OCI-M2 (cell line): ENCODE measurements around the gene PPIH.
"Not testable (repeated sequence)": the region's sequence is repeated elsewhere in the genome, so short reads cannot be mapped to it uniquely, and the experiment has no call there.

Experiments
- DNase-seq: peaks from one replicate; lab custom pipeline; 2025; ENCODE audit not compliant: unreplicated experiment; lab: John Stamatoyannopoulos, UW

Gene PPIH

GRCh38 chr1:42657981-42658876 lies at the start of gene PPIH:
Gene PPIH (plus strand): TSS chr1:42658423. CDS start chr1:42658447, 24 bp downstream.
- DNase-seq: peak; percentile 81

DNA sequence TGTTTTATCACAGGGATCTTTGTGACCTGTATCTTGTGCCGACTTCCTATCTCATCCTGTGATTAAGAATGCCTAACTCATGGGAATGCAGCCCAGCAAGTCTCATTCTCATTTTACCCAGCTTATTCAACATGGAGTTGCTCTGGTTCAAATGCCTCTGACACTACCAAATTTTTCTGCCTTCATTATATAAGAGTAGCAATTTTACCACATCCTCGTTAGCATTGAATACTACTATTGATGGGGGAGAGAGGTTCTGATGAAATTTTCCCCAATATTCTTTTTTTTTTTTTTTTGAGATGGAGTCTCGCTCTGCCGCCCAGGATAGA lies 44.5 kb upstream of the PPIH start:
- no peak for DNase-seq

DNA sequence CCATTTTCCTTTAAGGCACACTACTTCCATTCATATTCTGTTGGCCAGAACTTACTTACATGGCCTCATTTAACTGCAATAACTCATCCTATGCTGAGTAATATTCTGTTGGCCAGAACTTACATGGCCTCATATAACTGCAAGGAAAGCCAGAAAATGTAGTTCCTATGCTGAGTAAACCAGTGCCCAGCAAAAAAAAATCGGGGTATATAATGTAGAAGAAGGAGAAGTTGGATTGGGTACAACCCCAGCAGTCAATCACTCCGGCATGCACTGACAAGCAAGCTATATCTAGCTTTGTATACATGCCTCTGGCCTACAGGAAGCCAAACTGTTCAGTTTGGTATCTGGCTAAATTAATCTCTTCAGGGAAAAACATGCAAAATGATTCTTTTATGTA lies 39.4 kb upstream of the PPIH start:
- DNase-seq: no peak

DNA sequence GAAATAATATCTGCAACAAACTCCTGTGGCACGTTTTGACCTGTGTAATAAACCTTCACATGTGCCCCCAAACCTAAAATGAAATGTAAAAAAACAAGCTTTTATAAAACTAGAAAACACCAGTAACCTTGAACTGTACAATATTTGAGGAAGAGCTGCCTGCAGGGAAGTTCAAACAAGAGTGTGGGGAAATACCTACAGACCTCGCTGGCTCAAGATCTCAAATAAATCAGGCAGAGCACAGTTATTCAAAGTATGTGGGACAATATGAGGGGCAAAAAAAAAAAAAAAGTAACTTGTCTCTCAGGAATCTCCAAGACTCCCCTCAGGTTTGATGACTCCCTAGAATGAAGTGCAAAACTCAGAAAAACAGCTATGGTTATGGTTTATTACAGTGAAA lies 37.9 kb upstream of the PPIH start:
- DNase-seq: no peak

- DNase-seq: not testable (repeated sequence)
Observed at GRCh38 chr1:42621180-42621579, 37.0 kb upstream of the PPIH start.

DNA sequence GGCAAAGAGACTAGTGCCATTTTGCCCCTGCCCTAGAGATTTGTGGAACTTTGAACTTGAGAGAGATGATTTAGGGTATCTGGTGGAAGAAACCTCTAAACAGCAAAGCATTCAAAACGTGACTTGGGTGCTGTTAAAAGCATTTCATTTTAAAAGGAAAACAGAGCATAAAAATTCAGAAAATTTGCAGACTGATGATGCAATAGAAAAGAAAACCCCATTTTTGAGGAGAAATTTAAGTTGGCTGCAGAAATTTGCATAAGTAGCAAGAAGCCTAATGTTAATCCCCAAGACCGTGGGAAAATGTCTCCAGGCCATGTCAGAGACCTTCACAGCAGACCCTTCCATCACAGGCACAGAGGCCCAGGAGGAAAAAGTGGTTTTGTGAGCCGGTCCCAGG lies 31.0 kb upstream of the PPIH start:
- not testable (repeated sequence) for DNase-seq

DNA sequence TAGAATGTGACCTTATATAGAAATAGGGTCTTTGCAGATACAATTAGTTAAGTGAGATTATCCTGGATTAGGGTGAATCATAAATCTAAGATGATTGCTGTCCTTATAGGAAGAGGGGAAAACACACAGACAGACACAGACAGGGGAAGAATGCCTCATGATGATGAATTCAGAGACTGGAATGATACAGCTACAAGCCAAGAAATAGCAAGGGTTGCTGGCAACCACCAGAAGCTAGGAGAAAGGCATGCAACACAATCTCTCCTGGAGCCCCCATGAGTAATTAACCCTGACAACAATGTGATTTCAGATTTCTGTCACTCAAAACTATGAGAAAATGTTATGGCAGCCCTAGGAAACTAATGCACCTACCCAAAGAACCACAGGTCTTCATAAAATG lies 19.1 kb upstream of the PPIH start:
- no peak for DNase-seq

GRCh38 chr1:42646056-42646455 lies 12.2 kb upstream of the PPIH start:
- no peak for DNase-seq

- DNase-seq: no peak
Observed at GRCh38 chr1:42657201-42657600, 1.0 kb upstream of the PPIH start.

DNA sequence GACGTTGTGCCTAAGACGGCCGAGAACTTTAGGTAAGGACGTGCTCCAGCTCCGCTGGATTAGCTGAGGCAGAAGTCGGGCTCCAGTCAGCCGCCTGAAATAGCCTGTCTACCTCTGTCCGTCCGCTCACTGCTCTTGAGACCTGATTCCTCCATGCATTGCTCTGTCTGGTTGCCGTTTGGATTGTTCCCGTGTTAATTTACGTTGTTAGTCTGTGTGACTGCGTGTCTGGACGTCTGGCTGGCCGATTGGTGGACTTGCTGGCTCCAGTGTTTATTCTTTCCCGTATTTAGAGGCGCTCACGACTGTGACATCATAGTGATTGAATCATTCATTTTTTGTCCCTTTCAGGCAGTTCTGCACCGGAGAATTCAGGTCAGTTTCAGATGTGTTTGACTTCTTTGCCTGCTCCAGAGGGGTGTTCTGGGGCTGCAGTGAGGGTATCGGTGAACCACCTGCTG lies 684 bp downstream of the PPIH start:
- no peak for DNase-seq

GRCh38 chr1:42660907-42661500 lies 2.8 kb downstream of the PPIH start:
- DNase-seq: no peak

DNA sequence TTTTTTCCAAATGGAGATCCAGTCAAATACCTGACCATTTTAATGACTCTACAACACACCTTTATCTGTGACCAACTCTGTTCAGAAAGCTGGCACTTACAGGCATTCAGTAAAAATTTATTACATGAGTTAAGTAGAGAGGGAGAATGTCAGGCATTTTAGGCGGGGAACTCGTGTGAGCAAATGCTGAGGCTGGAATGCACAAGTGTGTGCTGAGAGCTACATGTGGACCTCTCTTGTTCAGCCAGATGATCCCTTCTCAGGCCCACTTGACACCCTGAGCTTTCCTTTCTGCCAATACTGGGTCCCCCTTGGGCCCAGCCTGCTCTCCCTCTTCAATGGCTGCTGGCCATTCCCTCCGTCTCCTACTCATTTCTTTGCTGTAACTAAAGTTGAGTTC lies 11.7 kb downstream of the PPIH start:
- no peak for DNase-seq

DNA sequence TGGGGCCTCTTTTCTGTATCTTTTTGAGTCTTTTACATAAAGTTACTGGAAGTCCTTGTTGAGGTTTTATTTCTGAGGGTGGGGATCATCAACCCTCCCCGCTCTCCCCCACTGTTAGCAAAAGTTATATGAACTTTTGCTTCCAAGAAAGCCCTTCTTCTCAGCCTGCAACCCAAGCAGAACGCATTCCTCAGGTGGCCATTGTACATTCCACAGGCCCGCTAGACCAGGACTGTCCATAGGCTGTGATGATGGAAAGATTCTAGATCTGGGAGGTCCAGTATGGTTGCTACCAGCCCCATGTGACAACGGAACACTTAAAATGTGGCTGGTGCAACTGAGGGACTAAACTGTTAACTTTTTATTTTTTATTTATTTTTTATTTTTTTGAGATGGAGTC lies 12.2 kb downstream of the PPIH start:
- no peak for DNase-seq

DNA sequence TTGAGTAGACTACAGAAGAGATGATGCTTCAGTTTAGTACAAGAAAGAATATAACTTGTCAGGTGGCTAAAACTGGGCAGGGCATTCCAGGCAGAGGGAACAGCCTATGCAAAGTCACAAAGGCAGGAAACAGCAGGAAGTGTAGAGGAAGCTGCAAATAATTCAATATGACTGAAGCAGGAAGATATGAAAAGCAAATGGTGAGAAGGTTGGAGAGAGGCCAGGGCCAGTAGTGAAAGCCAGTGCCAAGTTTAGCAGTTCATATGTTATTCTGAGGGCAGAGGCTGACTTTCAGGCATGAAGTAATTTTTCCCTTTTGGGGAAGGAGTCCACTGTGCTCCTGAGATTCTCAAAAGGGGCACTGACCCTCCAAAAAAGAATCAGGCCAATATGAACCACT lies 16.0 kb downstream of the PPIH start:
- no peak for DNase-seq

GRCh38 chr1:42674682-42675081 lies 16.5 kb downstream of the PPIH start:
- DNase-seq: no peak

- DNase-seq: no peak
Observed at GRCh38 chr1:42675467-42675866, 17.2 kb downstream of the PPIH start.

- no peak for DNase-seq
Observed at GRCh38 chr1:42676534-42677087, 18.4 kb downstream of the PPIH start.

DNA sequence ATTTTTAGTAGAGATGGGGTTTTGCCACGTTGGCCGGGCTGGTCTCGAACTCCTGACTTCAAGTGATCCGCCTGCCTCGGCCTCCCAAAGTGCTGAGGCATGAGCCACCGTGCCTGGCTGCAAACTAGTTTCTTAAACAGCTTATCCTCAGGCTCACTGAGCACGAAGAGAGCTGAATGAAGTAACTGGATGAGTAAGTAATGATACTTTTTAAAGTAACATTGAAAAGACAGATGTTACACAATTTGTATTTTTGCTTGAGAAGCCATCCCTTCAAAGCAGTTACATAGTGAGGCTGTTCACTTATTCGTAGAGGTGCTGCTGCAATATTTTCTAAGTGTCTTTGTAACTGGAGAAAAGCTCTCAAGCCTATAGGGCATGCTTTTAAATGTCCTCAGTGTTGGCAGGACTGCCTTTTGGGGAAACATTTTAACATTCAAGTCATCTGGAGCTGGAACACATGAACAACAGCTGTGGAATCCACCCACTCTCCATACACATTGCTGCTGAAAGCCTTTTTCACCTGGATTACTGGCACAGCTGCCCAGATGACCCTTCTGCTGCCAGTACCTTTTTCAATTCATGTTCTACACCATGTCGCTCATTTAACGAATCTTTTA lies 21.3 kb downstream of the PPIH start:
- DNase-seq: no peak

DNA sequence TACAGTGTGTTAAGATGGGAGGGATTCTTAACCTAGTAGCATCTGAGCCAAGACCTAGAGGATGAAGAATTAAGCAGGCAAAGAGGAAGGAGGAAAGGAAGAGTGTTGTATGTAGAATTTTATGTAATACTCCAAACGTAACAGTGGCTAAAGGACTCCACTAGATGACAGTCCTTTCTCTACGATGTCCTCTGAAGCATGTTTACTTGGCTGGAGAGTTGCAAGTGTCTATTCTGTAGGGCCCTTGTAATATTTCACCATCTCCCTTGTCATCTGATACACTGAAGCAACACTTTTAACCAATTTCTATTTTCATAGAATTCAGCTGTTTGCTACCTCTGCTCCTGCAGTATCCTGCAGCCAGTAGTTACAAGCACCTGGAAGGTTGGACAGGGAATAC lies 21.8 kb downstream of the PPIH start:
- no peak for DNase-seq

GRCh38 chr1:42680921-42681683 lies 22.9 kb downstream of the PPIH start:
- DNase-seq: no peak
